Natural killer cell (primary cell): Measurements from ENCODE around the gene ASTN2. TPM values are rescaled to one million over a fixed set of nuclear protein-coding genes. Genes with fewer than 3 reads are reported as not detected.
A peak's percentile ranks its signal among the peaks of the same experiment; 100 is the strongest.

Experiments used
- ATAC-seq, 3 donors: fragments of 150-1000 bp in 2 of 3; fragments of 200-7000 bp in 1 of 3; cut with Tn5 transposase; 1 replicate in 1 of 3; 2 replicates in 2 of 3; pipeline ENCODE4 v1.10.0; 2021; ENCODE audit warnings: mild to moderate bottlenecking in 2 of 3, moderate library complexity in 2 of 3
- DNase-seq, 2 donors: peaks; one replicate each; pipeline versions ENCODE4 v3.0.0 to v3.0.0-alpha.2; 2013 to 2021; ENCODE audit warnings: mixed read lengths in 1 of 2
- H3K27ac ChIP-seq: one replicate; pipeline ENCODE4 v1.5.1; 2013; ENCODE audit warnings: mild to moderate bottlenecking, low read length
- H3K27me3 ChIP-seq: one replicate; pipeline ENCODE4 v1.6.1; 2013; ENCODE audit warnings: low read length; ENCODE audit not compliant: control insufficient read depth, insufficient read depth
- H3K36me3 ChIP-seq: one replicate; pipeline ENCODE4 v1.6.1; 2013; ENCODE audit warnings: low read length; ENCODE audit not compliant: control insufficient read depth, insufficient read depth
- H3K4me1 ChIP-seq: one replicate; pipeline ENCODE4 v1.6.1; 2013; ENCODE audit warnings: low read length; ENCODE audit not compliant: control insufficient read depth, insufficient read depth
- H3K4me3 ChIP-seq: one replicate; pipeline ENCODE4 v1.5.1; 2013; ENCODE audit warnings: low read length
- H3K9me3 ChIP-seq: one replicate; pipeline ENCODE4 v1.6.1; 2013; ENCODE audit warnings: low read length; ENCODE audit not compliant: control insufficient read depth, insufficient read depth
- H3K27ac Mint-ChIP-seq, 2 donors: one replicate each; pipeline ENCODE4 v1.8.0; 2022; ENCODE audit warnings: mild to moderate bottlenecking in 2 of 2, mixed read lengths in 2 of 2, moderate library complexity in 1 of 2
- H3K27me3 Mint-ChIP-seq, 2 donors: one replicate each; pipeline ENCODE4 v1.8.0; 2022; ENCODE audit warnings: low read depth in 2 of 2, mixed read lengths in 2 of 2
- H3K36me3 Mint-ChIP-seq: one replicate; pipeline ENCODE4 v1.8.0; 2022; ENCODE audit warnings: mixed read lengths
- H3K4me1 Mint-ChIP-seq, 2 donors: one replicate each; pipeline ENCODE4 v1.8.0; 2022; ENCODE audit warnings: mixed read lengths in 2 of 2
- H3K4me3 Mint-ChIP-seq: one replicate; pipeline ENCODE4 v1.8.0; 2022; ENCODE audit warnings: mild to moderate bottlenecking, moderate library complexity, mixed read lengths
- H3K9me3 Mint-ChIP-seq, 2 donors: one replicate each; pipeline ENCODE4 v1.8.0; 2022; ENCODE audit warnings: mixed read lengths in 2 of 2
- CTCF ChIP-seq: fragments of 200-600 bp; IDR thresholded peaks from one replicate; pipeline ENCODE4 v1.8.0; 2022; ENCODE audit warnings: antibody characterized with exemption
- WGBS: methylation state at CpG from one replicate; pipeline ENCODE4 v1.1.7; 2013; ENCODE audit warnings: missing lambda C conversion rate; ENCODE audit not compliant: insufficient coverage; 5-methylcytosine and 5-hydroxymethylcytosine counted together
- intact Hi-C: fragments of 100-400 bp; cut with micrococcal nuclease; formaldehyde crosslinking; loops from one replicate; pipeline ENCODE4 v1.14.2; 2022
- total RNA-seq, 4 donors: library from RNA; stranded (reverse); fragments of 120-200 nt in 1 of 4; gene quantifications; one replicate each; pipeline versions ENCODE4 v1.2.3 to v1.2.4, GENCODE V29; 2013 to 2022

The ASTN2 gene
- total RNA-seq, 3 donors from 2014 or later (not counting 1 experiment from before 2014, with no cell fraction given) = 3.0 to 3.5 (median 3.2) TPM

GRCh38 chr9:116576386-116576785 is 838.5 kb downstream of the ASTN2 start:
- H3K9me3 Mint-ChIP-seq = peaks cover 0 to 2% of the 10 kb centered on the region in 2 donors
- H3K4me3 Mint-ChIP-seq = no peak overlapping the region
- Histone ChIP-seq H3K27me3 (no peaks in the 10 kb centered on the region), H3K4me3 (no peak overlapping the region), H3K9me3 (no peaks in the 10 kb centered on the region), H3K27ac (no peak overlapping the region), H3K4me1 (no peaks in the 10 kb centered on the region), H3K36me3 (no peaks in the 10 kb centered on the region)
- intact Hi-C loops = no loop called here
- ATAC-seq = no peak
- TF ChIP-seq CTCF = no peak
- WGBS = 79% methylated on average over 4 of the region's 4 CpGs
- H3K4me1 Mint-ChIP-seq = no peaks in the 10 kb centered on the region
- no peak overlapping the region for H3K27ac Mint-ChIP-seq
- H3K36me3 Mint-ChIP-seq = no peaks in the 10 kb centered on the region
- no peak for DNase-seq
- H3K27me3 Mint-ChIP-seq = no peaks in the 10 kb centered on the region

DNA sequence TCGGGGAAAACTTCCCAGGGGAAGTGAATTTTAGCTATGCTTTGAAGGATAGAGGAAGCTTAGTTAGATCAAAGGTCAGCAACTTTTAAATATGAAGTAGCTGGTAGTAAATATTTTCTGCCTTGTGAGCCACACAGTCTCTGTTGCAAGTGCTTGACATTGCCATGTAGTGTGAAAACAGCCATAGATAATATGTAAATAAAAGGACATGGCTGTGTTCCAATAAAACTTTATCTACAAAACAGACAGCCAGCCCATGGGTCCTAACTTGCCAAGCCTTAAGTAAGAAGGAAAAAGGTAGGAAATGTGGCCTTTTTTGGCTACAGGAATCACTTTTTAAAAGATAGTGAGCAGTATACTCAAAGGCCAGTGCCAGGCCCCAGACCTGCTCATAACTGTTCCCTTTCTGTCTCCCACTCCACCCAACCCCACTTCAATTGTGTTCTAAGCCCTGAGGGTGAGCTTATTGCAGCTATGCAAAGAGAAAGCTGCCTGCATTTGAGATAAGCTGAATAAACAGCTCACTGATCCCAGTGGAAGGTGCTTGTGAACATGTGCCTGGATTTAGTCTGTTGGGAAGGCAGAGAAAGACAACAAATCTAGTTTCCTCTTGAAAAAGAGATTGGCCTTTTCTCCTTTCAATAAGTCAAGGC is 840.7 kb downstream of the ASTN2 start:
- H3K4me3 Mint-ChIP-seq = no peak overlapping the region
- ATAC-seq = no peak
- H3K27me3 ChIP-seq = no peaks in the 10 kb centered on the region
- no peak for TF ChIP-seq CTCF
- peaks cover 0 to 2% of the 10 kb centered on the region in 2 donors for H3K9me3 Mint-ChIP-seq
- intact Hi-C loops = no loop called here
- no peaks in the 10 kb centered on the region for H3K36me3 Mint-ChIP-seq
- H3K27me3 Mint-ChIP-seq = no peaks in the 10 kb centered on the region
- H3K27ac Mint-ChIP-seq = no peak overlapping the region
- no peak overlapping the region for H3K27ac ChIP-seq
- no peaks in the 10 kb centered on the region for H3K4me1 ChIP-seq
- 90% methylated on average over 1 of the region's 1 CpG for WGBS
- H3K9me3 ChIP-seq = no peaks in the 10 kb centered on the region
- DNase-seq = no peak
- H3K4me1 Mint-ChIP-seq = no peaks in the 10 kb centered on the region
- H3K36me3 ChIP-seq = no peaks in the 10 kb centered on the region
- H3K4me3 ChIP-seq = no peak overlapping the region

DNA sequence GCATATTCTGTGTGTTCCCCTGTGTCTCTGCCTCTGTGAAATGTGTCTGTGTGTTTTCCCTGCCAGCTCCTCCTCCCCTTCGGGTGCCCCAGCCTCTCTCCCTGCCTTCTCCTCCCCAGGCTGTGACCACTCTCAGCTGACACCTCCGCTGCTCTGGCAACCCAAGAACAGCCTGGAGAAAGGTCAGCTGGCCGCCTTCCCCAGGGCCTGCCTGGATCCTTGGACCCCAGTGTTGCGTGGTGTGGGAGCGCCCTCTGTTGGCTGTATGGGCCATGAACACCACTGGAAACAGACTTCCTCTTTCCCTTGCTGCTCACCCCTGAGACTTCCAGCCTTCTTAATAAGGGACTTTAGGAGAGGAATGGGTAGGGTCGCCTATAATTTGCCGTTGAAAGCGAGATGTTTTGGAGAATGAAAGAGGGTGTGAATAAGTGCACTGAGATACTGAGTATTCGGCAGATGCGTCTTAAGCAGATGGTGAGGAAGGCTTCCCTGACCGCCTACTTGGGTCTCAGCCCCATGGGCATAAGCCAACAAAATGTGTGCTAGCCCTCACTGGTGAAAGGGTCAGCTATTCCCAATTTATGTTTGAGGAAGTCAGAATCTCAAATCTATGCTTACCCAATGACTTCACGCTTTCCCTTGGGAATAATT is 842.6 kb downstream of the ASTN2 start:
- Mint-ChIP-seq H3K9me3 (no peaks in the 10 kb centered on the region), H3K4me1 (no peaks in the 10 kb centered on the region), H3K4me3 (no peak overlapping the region), H3K27ac (no peak overlapping the region), H3K36me3 (no peaks in the 10 kb centered on the region), H3K27me3 (no peaks in the 10 kb centered on the region)
- no peak overlapping the region for H3K27ac ChIP-seq
- H3K27me3 ChIP-seq = no peaks in the 10 kb centered on the region
- 43% methylated on average over 12 of the region's 12 CpGs for WGBS
- H3K36me3 ChIP-seq = no peaks in the 10 kb centered on the region
- intact Hi-C loops = no loop called here
- peak in 1 of 2 donors; percentile 16 for DNase-seq
- no peaks in the 10 kb centered on the region for H3K9me3 ChIP-seq
- ATAC-seq = no peak
- no peaks in the 10 kb centered on the region for H3K4me1 ChIP-seq
- no peak overlapping the region for H3K4me3 ChIP-seq
- no peak for TF ChIP-seq CTCF
